ENCODE results near the gene IFI30. TPM values are rescaled to one million over a fixed set of nuclear protein-coding genes. Genes with fewer than 3 reads are reported as not detected.

The IFI30 gene
- total RNA-seq, 1 experiment from 2014 or later, result 23.6 TPM

DNA sequence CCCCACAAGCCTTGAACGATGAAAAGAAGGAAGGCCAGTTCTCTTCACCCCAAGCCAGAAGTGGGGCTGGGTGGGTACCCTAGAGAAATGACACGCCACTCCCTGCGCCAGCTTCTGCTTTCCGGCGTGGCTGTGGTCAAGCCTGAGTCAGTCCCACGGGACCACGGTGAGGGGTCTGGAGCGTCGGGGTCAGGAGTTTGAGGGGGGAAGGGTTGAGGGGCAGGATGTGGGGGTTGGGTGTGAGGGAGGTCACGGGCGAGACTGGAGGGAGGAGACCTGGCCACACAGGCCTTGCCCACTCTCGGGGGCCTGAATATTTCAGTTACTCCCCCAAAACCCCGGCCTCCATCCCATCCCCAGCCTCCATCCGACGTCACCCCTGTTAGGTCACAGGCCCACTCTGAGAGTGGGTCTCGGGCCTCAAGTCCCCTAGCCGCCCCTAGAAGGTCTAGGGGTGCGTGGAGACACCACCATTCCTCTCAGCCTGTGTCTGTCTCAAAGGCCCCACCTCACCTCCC is 500 bp upstream of the IFI30 start:
- peak overlapping the region; percentile 71 for H3K4me2 ChIP-seq (ENCODE audit: insufficient read depth, insufficient read length, low read length)
- H2BK15ac ChIP-seq (ENCODE audit: low read depth, low read length), result no peak overlapping the region
- no peaks in the 10 kb centered on the region for H4K20me1 ChIP-seq (ENCODE audit: control insufficient read depth, insufficient read depth, insufficient read length)
- Mint-ChIP-seq H3K4me1 (peaks cover 9 to 18% of the 10 kb centered on the region in 2 experiments), H3K27ac (no peak overlapping the region; a peak in 1 of 7 replicates), H3K36me3 (ENCODE audit: insufficient read depth in 1 of 3, low read depth in 3 of 3) (peaks cover 10 to 39% (median 33%) of the 10 kb centered on the region in 3 experiments), H3K4me3 (peak overlapping the region in 1 of 2 experiments; percentile 85; a peak in 2 of 5 replicates), H3K27me3 (ENCODE audit: low read depth) (peaks cover 17% of the 10 kb centered on the region), H3K9me3 (no peaks in the 10 kb centered on the region)
- H2BK5ac ChIP-seq (ENCODE audit: insufficient read length, low read length), result no peak overlapping the region
- TF ChIP-seq, protein P1, sequence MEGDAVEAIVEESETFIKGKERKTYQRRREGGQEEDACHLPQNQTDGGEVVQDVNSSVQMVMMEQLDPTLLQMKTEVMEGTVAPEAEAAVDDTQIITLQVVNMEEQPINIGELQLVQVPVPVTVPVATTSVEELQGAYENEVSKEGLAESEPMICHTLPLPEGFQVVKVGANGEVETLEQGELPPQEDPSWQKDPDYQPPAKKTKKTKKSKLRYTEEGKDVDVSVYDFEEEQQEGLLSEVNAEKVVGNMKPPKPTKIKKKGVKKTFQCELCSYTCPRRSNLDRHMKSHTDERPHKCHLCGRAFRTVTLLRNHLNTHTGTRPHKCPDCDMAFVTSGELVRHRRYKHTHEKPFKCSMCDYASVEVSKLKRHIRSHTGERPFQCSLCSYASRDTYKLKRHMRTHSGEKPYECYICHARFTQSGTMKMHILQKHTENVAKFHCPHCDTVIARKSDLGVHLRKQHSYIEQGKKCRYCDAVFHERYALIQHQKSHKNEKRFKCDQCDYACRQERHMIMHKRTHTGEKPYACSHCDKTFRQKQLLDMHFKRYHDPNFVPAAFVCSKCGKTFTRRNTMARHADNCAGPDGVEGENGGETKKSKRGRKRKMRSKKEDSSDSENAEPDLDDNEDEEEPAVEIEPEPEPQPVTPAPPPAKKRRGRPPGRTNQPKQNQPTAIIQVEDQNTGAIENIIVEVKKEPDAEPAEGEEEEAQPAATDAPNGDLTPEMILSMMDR (conservative IDR thresholded peaks at IDR 0.05), result no peak
- DNase-seq, result no peak
- H3K4ac ChIP-seq (ENCODE audit: low read depth, low read length), result no peak overlapping the region
- no peak overlapping the region for H4K8ac ChIP-seq (replicated peaks; ENCODE audit: insufficient read length, low read depth, low read length)
- H2BK12ac ChIP-seq (ENCODE audit: insufficient read length, low read depth, low read length), result no peak overlapping the region
- no peak overlapping the region for H3K56ac ChIP-seq (ENCODE audit: insufficient read length, low read depth, low read length)
- no peaks in the 10 kb centered on the region for H3K9me3 ChIP-seq (ENCODE audit: control insufficient read depth, low read depth, low read length)
- H3K27ac ChIP-seq (ENCODE audit: insufficient read length, low read depth, low read length), result no peak overlapping the region
- no CpG with 5 or more reads among the region's 18 CpGs for WGBS (ENCODE audit: extremely low coverage, insufficient read length, low lambda C conversion rate)
- peaks cover 10% of the 10 kb centered on the region for H3K23me2 ChIP-seq (ENCODE audit: insufficient read length, low read depth, low read length, poor library complexity, severe bottlenecking)
- no peaks in the 10 kb centered on the region for H3K79me1 ChIP-seq (ENCODE audit: insufficient read depth, low read depth, low read length, poor library complexity, severe bottlenecking)
- H3K23ac ChIP-seq (ENCODE audit: insufficient read length, low read depth, low read length), result no peak overlapping the region
- H2BK20ac ChIP-seq (ENCODE audit: low read depth, low read length, poor library complexity, severe bottlenecking), result no peak overlapping the region
- no peak overlapping the region for H2AFZ ChIP-seq (ENCODE audit: low read length)
- H3T11ph ChIP-seq (ENCODE audit: low read length), result no peak overlapping the region
- no peak overlapping the region for H2BK120ac ChIP-seq (ENCODE audit: low read depth, low read length, poor library complexity, severe bottlenecking)
- H3K27me3 ChIP-seq (ENCODE audit: insufficient read depth, low read length), result no peaks in the 10 kb centered on the region
- H3K4me1 ChIP-seq (ENCODE audit: insufficient read depth, low read length), result no peaks in the 10 kb centered on the region; the same call in 1 of the 2 replicates
- no peaks in the 10 kb centered on the region for H3K79me2 ChIP-seq (ENCODE audit: insufficient read depth, low read length)
- H4K91ac ChIP-seq (ENCODE audit: insufficient read length, low read depth, low read length), result no peak overlapping the region
- peak overlapping the region; percentile 63 for H3K18ac ChIP-seq (ENCODE audit: insufficient read length, low read depth, low read length)
- H2AK5ac ChIP-seq (ENCODE audit: insufficient read length, low read length), result no peak overlapping the region
- no peak overlapping the region for H4K5ac ChIP-seq (ENCODE audit: insufficient read length, low read depth, low read length)
- no peak overlapping the region for H3K9ac ChIP-seq (ENCODE audit: extremely low read depth, insufficient read length, low read length)
- no peak overlapping the region for H3K14ac ChIP-seq (ENCODE audit: insufficient read depth, low read length)
